ENCODE measurements around the gene SCARF1. TPM values are rescaled to one million over a fixed set of nuclear protein-coding genes. Genes with fewer than 3 reads are reported as not detected.

SCARF1 gene
- total RNA-seq, 1 experiment from 2014 or later, result 0.73 TPM

DNA sequence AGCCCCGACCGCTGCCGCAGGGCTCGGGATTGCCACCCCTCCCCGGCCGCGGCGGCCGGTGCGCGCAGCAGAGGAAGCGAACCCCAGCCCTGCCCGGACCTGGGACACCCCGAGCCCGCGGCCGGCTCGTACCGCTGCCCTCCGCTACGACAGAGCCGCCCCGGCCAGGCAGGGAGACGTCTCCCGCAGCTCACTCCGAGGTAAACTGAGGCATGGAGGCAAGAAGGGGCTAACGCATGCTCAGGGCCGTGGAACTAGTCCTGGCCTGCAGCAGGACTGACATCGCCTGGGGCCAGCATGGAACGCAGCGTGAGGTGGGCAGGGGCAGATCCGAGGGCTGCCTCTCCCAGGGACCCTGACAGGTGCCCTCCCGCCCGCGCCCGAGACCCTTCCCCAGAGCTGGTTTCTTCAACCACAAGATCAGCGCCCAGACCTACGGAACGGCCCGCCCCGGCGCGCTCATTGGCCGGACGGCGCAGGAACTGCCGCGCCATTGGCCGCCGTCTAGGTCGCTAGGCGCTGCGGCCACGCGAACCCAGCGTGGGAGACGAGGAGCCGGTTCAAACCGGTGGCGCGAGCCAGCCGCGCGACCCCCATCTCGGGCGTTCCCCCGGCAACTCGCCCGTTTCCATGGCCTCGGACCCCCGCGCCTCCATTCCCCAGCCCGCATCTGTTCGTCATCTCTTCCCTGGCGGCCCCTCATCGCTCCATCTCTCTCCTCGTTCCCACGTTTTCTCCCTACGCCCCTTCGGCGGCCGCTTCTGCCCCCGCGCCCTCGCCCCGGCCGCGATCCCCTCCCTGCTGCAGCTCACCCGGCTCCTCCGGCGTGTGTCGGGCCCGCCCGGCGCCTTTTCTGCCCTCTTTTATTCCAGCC is 17.3 kb downstream of the SCARF1 start, which contains the start of gene SLC43A2:
Gene SLC43A2, minus strand, starts transcription at position 853 of the 874 bp plus-strand sequence. CDS start 960 bp downstream, outside the sequence.
- peak; percentile 69 for DNase-seq
- CTCF ChIA-PET, result interaction anchor here (3.1 kb wide), 1 partner anchor 54 kb away, joined by 34 read pairs; no protein-coding TSS in a partner anchor

DNA sequence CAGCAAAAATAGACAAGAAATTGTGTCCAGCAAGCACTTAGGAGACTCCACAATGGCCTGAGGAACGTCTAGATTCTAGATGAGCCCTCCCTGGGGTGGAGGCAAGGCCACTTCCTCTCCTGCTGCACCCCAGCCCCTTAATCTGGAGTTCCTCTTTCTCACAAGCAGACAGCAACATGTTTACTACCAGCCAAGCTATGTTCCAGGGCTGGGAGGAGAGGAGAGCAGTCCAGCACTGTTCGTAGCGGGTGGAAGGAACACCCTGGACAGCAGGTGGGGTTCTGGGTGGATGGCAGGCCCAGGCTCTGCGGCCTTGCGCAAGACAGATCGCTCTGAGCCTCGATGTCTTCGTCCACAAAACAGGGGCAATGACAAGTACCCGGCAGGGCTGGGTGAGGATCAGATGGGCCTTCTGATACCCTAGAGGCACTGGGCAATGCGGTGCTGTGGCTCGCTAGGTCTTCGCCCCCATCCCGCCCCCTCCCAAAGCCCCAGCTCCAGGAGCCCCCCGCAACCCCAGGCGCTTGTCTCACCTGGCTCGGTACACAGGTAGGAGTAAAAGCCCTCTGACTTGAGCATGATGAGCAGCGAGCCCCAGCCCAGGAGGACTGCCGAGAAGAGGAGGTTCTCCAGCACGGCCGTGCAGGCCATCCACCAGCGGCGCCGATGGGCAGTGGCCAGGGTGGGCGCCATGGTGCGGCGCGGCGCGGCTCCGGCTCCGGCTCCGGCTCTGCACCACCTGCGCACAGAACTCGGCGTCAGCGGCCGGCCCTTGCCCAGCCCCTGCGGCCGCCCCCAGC is 18.1 kb downstream of the SCARF1 start:
- ATAC-seq (peak; percentile 3), DNase-seq (no peak)
- no peaks in the 10 kb centered on the region for H3K27me3 ChIP-seq (ENCODE audit: low read length)
- H3K4me3 ChIP-seq (ENCODE audit: low read length), result peak overlapping the region; percentile 73
- H3K79me2 ChIP-seq (ENCODE audit: low read length), result no peaks in the 10 kb centered on the region
- intact Hi-C loops (cut with micrococcal nuclease), result no loop called here
- POLR2A ChIA-PET (ENCODE audit: unreplicated experiment), result no interaction called here
- CTCF ChIA-PET, result interaction anchor here (3.1 kb wide), 1 partner anchor 53 kb away, joined by 34 read pairs; no protein-coding TSS in a partner anchor
- peak overlapping the region; percentile 78 for H3K9ac ChIP-seq (ENCODE audit: low read length)
- H3K9me3 ChIP-seq (ENCODE audit: low read length), result no peaks in the 10 kb centered on the region
- no peaks in the 10 kb centered on the region for H4K20me1 ChIP-seq (ENCODE audit: low read length)
- no peak for TF ChIP-seq EZH2phosphoT487 (IDR thresholded peaks at IDR 0.05; ENCODE audit: borderline replicate concordance, low read length)
- no peak for TF ChIP-seq CTCF (conservative IDR thresholded peaks at IDR 0.05; ENCODE audit: low read depth, low read length)
- no peak for TF ChIP-seq EZH2 (IDR thresholded peaks at IDR 0.05; ENCODE audit: low read length, unreplicated experiment)
- H3K4me1 ChIP-seq (ENCODE audit: insufficient read depth, low read length), result no peaks in the 10 kb centered on the region
- BruUV-seq (replicated peaks), result no TSS peak
- no peaks in the 10 kb centered on the region; the same call in 1 of the 2 replicates for H3K36me3 ChIP-seq (ENCODE audit: low read depth, low read length)
- H3K27ac ChIP-seq (ENCODE audit: low read length), result no peak overlapping the region
- peak overlapping the region; percentile 92; the same call in 1 of the 2 replicates for H2AFZ ChIP-seq (ENCODE audit: low read length)
- no peaks in the 10 kb centered on the region for H3F3A ChIP-seq (ENCODE audit: low read length, unreplicated experiment)
- H3K4me2 ChIP-seq (ENCODE audit: low read length), result peak overlapping the region; percentile 99
- no peaks in the 10 kb centered on the region for H3K9me2 ChIP-seq (replicated peaks; ENCODE audit: low read length)

More for the DNA sequence above, 17.3 kb downstream of the SCARF1 start, which contains the start of gene SLC43A2:
- H3K36me3 ChIP-seq (ENCODE audit: low read depth, low read length), result no peaks in the 10 kb centered on the region; the same call in 1 of the 2 replicates
- H3K4me3 ChIP-seq (ENCODE audit: low read length), result peak within 1 kb of the TSS; percentile 73
- no peaks in the 10 kb centered on the region for H3K9me3 ChIP-seq (ENCODE audit: low read length)
- H3K27me3 ChIP-seq (ENCODE audit: low read length), result no peaks in the 10 kb centered on the region
- BruUV-seq (replicated peaks), result no TSS peak
- peak; percentile 81 for ATAC-seq
- TF ChIP-seq EZH2phosphoT487 (IDR thresholded peaks at IDR 0.05; ENCODE audit: borderline replicate concordance, low read length) (no peak), EZH2 (IDR thresholded peaks at IDR 0.05; ENCODE audit: low read length, unreplicated experiment) (no peak), CTCF (conservative IDR thresholded peaks at IDR 0.05; ENCODE audit: low read depth, low read length) (no peak)
- H3F3A ChIP-seq (ENCODE audit: low read length, unreplicated experiment), result no peaks in the 10 kb centered on the region
- POLR2A ChIA-PET (ENCODE audit: unreplicated experiment), result interaction anchor here (0.7 kb wide), 1 partner anchor 21 kb away, joined by 9 read pairs; the partner anchor contains the start of gene RILP
- peak within 1 kb of the TSS; percentile 99 for H3K4me2 ChIP-seq (ENCODE audit: low read length)
- H3K27ac ChIP-seq (ENCODE audit: low read length), result peak within 1 kb of the TSS; percentile 51
- H3K9me2 ChIP-seq (replicated peaks; ENCODE audit: low read length), result no peaks in the 10 kb centered on the region
- no peaks in the 10 kb centered on the region for H3K79me2 ChIP-seq (ENCODE audit: low read length)
- no peaks in the 10 kb centered on the region for H4K20me1 ChIP-seq (ENCODE audit: low read length)
- H3K4me1 ChIP-seq (ENCODE audit: insufficient read depth, low read length), result no peaks in the 10 kb centered on the region
- H3K9ac ChIP-seq (ENCODE audit: low read length), result peak within 1 kb of the TSS; percentile 78
- peak within 1 kb of the TSS; percentile 92 for H2AFZ ChIP-seq (ENCODE audit: low read length)
- intact Hi-C loops (cut with micrococcal nuclease), result no loop called here
